Effector CD4-positive, alpha-beta T cell (primary cell): ENCODE data around the gene PWWP2B.

Experiments used
- DNase-seq: peaks from one replicate; pipeline ENCODE4 v3.0.0-alpha.2; 2020

The PWWP2B gene

GRCh38 chr10:132395704-132396493 is 1.1 kb upstream of the PWWP2B start:
- DNase-seq = peak; percentile 20

- peak; percentile 53 for DNase-seq
Measured at GRCh38 chr10:132396494-132397035, 435 bp upstream of the PWWP2B start.

GRCh38 chr10:132397671-132398565 is 918 bp downstream of the PWWP2B start:
- peak; percentile 23 for DNase-seq

- DNase-seq = no peak
Measured at GRCh38 chr10:132398566-132398991, 1.6 kb downstream of the PWWP2B start.

- DNase-seq = no peak
Measured at GRCh38 chr10:132399117-132400035, 2.4 kb downstream of the PWWP2B start.

GRCh38 chr10:132400041-132400546 is 3.1 kb downstream of the PWWP2B start:
- DNase-seq = no peak

GRCh38 chr10:132400547-132401151 is 3.6 kb downstream of the PWWP2B start:
- DNase-seq = no peak

GRCh38 chr10:132401401-132402118 is 4.6 kb downstream of the PWWP2B start:
- DNase-seq = no peak

GRCh38 chr10:132402781-132403241 is 5.8 kb downstream of the PWWP2B start:
- DNase-seq = no peak

- no peak for DNase-seq
Measured at GRCh38 chr10:132403511-132404168, 6.6 kb downstream of the PWWP2B start.

- DNase-seq = no peak
Measured at GRCh38 chr10:132404169-132404880, 7.3 kb downstream of the PWWP2B start.

- DNase-seq = no peak
Measured at GRCh38 chr10:132404911-132405462, 8.0 kb downstream of the PWWP2B start.

- DNase-seq = no peak
Measured at GRCh38 chr10:132405463-132405991, 8.5 kb downstream of the PWWP2B start.

GRCh38 chr10:132406181-132406580 is 9.2 kb downstream of the PWWP2B start:
- no peak for DNase-seq

- DNase-seq = no peak
Measured at GRCh38 chr10:132406750-132407149, 9.8 kb downstream of the PWWP2B start.

GRCh38 chr10:132407243-132407746 is 10.3 kb downstream of the PWWP2B start:
- no peak for DNase-seq

GRCh38 chr10:132407846-132408278 is 10.9 kb downstream of the PWWP2B start:
- no peak for DNase-seq

GRCh38 chr10:132408367-132408781 is 11.4 kb downstream of the PWWP2B start:
- no peak for DNase-seq
